ENCODE results near the gene MEF2B. TPM values are rescaled to one million over a fixed set of nuclear protein-coding genes. Genes with fewer than 3 reads are reported as not detected.

The MEF2B gene
- polyA plus RNA-seq, 1 donor from 2014 or later, result 0.22 TPM

- no peak overlapping the region for H3K4me3 ChIP-seq (ENCODE audit: low read length)
- H2AFZ ChIP-seq (ENCODE audit: low read depth, low read length), result no peak overlapping the region
- H3K9ac ChIP-seq (ENCODE audit: low read length), result no peak overlapping the region
- no peaks in the 10 kb centered on the region for H3K27me3 ChIP-seq (ENCODE audit: insufficient read depth, low read depth, low read length)
- TF ChIP-seq EZH2 (IDR thresholded peaks at IDR 0.05; ENCODE audit: borderline replicate concordance, insufficient read depth, low read length, poor library complexity, severe bottlenecking), result no peak
- no peak for TF ChIP-seq EP300 (conservative IDR thresholded peaks at IDR 0.05; ENCODE audit: poor library complexity, severe bottlenecking)
- no peak for TF ChIP-seq TAF1 (IDR thresholded peaks at IDR 0.05; ENCODE audit: low read depth)
- TF ChIP-seq RAD21 (conservative IDR thresholded peaks at IDR 0.05), result no peak
- no peak for TF ChIP-seq MXI1 (conservative IDR thresholded peaks at IDR 0.05; ENCODE audit: poor library complexity, severe bottlenecking)
- TF ChIP-seq REST (IDR thresholded peaks at IDR 0.05; ENCODE audit: borderline replicate concordance), result no peak
- no peak for TF ChIP-seq CTCF (IDR thresholded peaks at IDR 0.05; ENCODE audit: poor library complexity, severe bottlenecking)
- TF ChIP-seq SMC3 (conservative IDR thresholded peaks at IDR 0.05; ENCODE audit: poor library complexity), result no peak
- H3K27ac ChIP-seq (ENCODE audit: low read length), result no peak overlapping the region
- no peaks in the 10 kb centered on the region for H3F3A ChIP-seq (ENCODE audit: insufficient read depth, low read length, poor library complexity, severe bottlenecking)
- H3K36me3 ChIP-seq (ENCODE audit: insufficient read depth, low read length), result no peaks in the 10 kb centered on the region
- H3K9me2 ChIP-seq (ENCODE audit: insufficient read depth, low read length), result no peaks in the 10 kb centered on the region
- H3K9me3 ChIP-seq (ENCODE audit: low read length), result no peaks in the 10 kb centered on the region
- no peak overlapping the region for H3K4me2 ChIP-seq (ENCODE audit: low read length)
- H3K79me2 ChIP-seq (replicated peaks; ENCODE audit: insufficient read depth, low read length), result no peaks in the 10 kb centered on the region
- no peaks in the 10 kb centered on the region for H4K20me1 ChIP-seq (ENCODE audit: insufficient read depth)
Observed at GRCh38 chr19:19122902-19123301, 47.2 kb downstream of the MEF2B start.

- Histone ChIP-seq H3K27ac (ENCODE audit: low read length) (no peak overlapping the region), H3K79me2 (replicated peaks; ENCODE audit: insufficient read depth, low read length) (no peaks in the 10 kb centered on the region), H3K9me3 (ENCODE audit: low read length) (no peaks in the 10 kb centered on the region), H3F3A (ENCODE audit: insufficient read depth, low read length, poor library complexity, severe bottlenecking) (no peaks in the 10 kb centered on the region), H3K4me3 (ENCODE audit: low read length) (no peak overlapping the region), H4K20me1 (ENCODE audit: insufficient read depth) (no peaks in the 10 kb centered on the region), H3K4me2 (ENCODE audit: low read length) (no peak overlapping the region), H3K9me2 (ENCODE audit: insufficient read depth, low read length) (no peaks in the 10 kb centered on the region), H3K9ac (ENCODE audit: low read length) (no peak overlapping the region), H3K36me3 (ENCODE audit: insufficient read depth, low read length) (no peaks in the 10 kb centered on the region), H3K27me3 (ENCODE audit: insufficient read depth, low read depth, low read length) (no peaks in the 10 kb centered on the region), H2AFZ (ENCODE audit: low read depth, low read length) (no peak overlapping the region)
- TF ChIP-seq TAF1 (IDR thresholded peaks at IDR 0.05; ENCODE audit: low read depth) (no peak), MXI1 (conservative IDR thresholded peaks at IDR 0.05; ENCODE audit: poor library complexity, severe bottlenecking) (no peak), EZH2 (IDR thresholded peaks at IDR 0.05; ENCODE audit: borderline replicate concordance, insufficient read depth, low read length, poor library complexity, severe bottlenecking) (no peak), REST (IDR thresholded peaks at IDR 0.05; ENCODE audit: borderline replicate concordance) (no peak), EP300 (conservative IDR thresholded peaks at IDR 0.05; ENCODE audit: poor library complexity, severe bottlenecking) (no peak), POLR2AphosphoS5 (IDR thresholded peaks at IDR 0.05) (no peak), RAD21 (conservative IDR thresholded peaks at IDR 0.05) (no peak), CTCF (IDR thresholded peaks at IDR 0.05; ENCODE audit: poor library complexity, severe bottlenecking) (no peak), SMC3 (conservative IDR thresholded peaks at IDR 0.05; ENCODE audit: poor library complexity) (no peak)
Observed at GRCh38 chr19:19121371-19121770, 48.7 kb downstream of the MEF2B start.
